Heart left ventricle (tissue), 16 donors: ENCODE results near the gene ARPC2. TPM values are rescaled to one million over a fixed set of nuclear protein-coding genes. Genes with fewer than 3 reads are reported as not detected.

Source experiments
- ATAC-seq, 4 donors: fragments of 200-7000 bp; cut with Tn5 transposase; one replicate each; pipeline ENCODE4 v1.9.1; 2020 to 2022; ENCODE audit warnings: moderate library complexity in 4 of 4, mild to moderate bottlenecking in 3 of 4, moderate number of reproducible peaks in 1 of 4
- DNase-seq, 5 donors: peaks; one replicate each; pipeline ENCODE4 v3.0.0-alpha.2; 2020
- H3K27ac ChIP-seq, 12 donors: fragments of 200-600 bp; sonication (generic) in 4 of 12; one replicate each; pipeline versions ENCODE4 v1.5.0 to v1.8.0; 2016 to 2022; ENCODE audit warnings: mild to moderate bottlenecking in 2 of 12
- H3K27me3 ChIP-seq, 9 donors: fragments of 200-600 bp; sonication (generic) in 2 of 9; one replicate each; pipeline versions ENCODE4 v1.5.1 to v1.8.0; 2016 to 2022; ENCODE audit warnings: mild to moderate bottlenecking in 3 of 9
- H3K36me3 ChIP-seq, 9 donors: fragments of 200-600 bp; sonication (generic) in 2 of 9; one replicate each; pipeline versions ENCODE4 v1.5.0 to v1.8.0; 2018 to 2022; ENCODE audit warnings: mild to moderate bottlenecking in 2 of 9
- H3K4me1 ChIP-seq, 12 donors: fragments of 200-600 bp; sonication (generic) in 4 of 12; one replicate each; pipeline versions ENCODE4 v1.5.0 to v1.8.0; 2016 to 2022; ENCODE audit warnings: mild to moderate bottlenecking in 3 of 12
- H3K4me3 ChIP-seq, 12 donors: fragments of 200-600 bp; sonication (generic) in 4 of 12; one replicate each; pipeline versions ENCODE4 v1.5.0 to v1.8.0; 2017 to 2022; ENCODE audit warnings: mild to moderate bottlenecking in 9 of 12, moderate library complexity in 4 of 12
- H3K9me3 ChIP-seq, 12 donors: fragments of 200-600 bp; sonication (generic) in 4 of 12; one replicate each; pipeline versions ENCODE4 v1.5.0 to v1.8.0; 2016 to 2022; ENCODE audit warnings: mild to moderate bottlenecking in 1 of 12
- CTCF ChIP-seq, 12 donors: fragments of 200-600 bp; sonication (generic) in 4 of 12; IDR thresholded peaks; one replicate each; pipeline versions ENCODE4 v1.5.0 to v1.8.0; 2018 to 2022; ENCODE audit warnings: antibody characterized with exemption in 12 of 12, mild to moderate bottlenecking in 5 of 12
- POLR2A ChIP-seq, 2 donors: fragments of 450-650 bp; IDR thresholded peaks; one replicate each; pipeline ENCODE4 v1.6.1; 2017; ENCODE audit warnings: antibody characterized with exemption in 2 of 2, mild to moderate bottlenecking in 2 of 2, moderate library complexity in 2 of 2
- WGBS, 4 donors: extraction: QIAGEN DNeasy Blood & Tissue Kit in 2 of 4; methylation state at CpG; one replicate each; pipeline versions ENCODE4 v1.1.5 to v1.1.7; 2013 to 2018; 5-methylcytosine and 5-hydroxymethylcytosine counted together
- intact Hi-C, 10 donors: fragments of 100-400 bp; cut with DNase I; formaldehyde crosslinking; loops; one replicate each; pipeline versions ENCODE4 v1.11.1 to v1.14.2; 2022
- polyA plus RNA-seq, 2 donors: library from polyadenylated mRNA; stranded (reverse); fragments of 200-250 nt; gene quantifications; one replicate each; pipeline ENCODE4 v1.2.3, GENCODE V29; 2013
- total RNA-seq, 9 donors: library from RNA; depleted of rRNA in 2 of 9; stranded (reverse); fragments of >200 nt in 2 of 9; fragmentation: NEBNext Ultra II Directional in 3 of 9; extraction: Animal tissue kit (Norgen Biotek cat#: 25700) in 3 of 9; gene quantifications; one replicate each; pipeline versions ENCODE4 v1.1.0 to v1.2.4, GENCODE V29; 2016 to 2023
- donor health status: ischemic (EF 13 %, LVEDD 7.1; RV severe dilation, severe dysfunction).
- donor health status: healthy with polysubstance abuse.
- donor health status: DM: no; HTN: yes; CAD: no.
- donor health status: DM: no; HTN: no; CAD: no.
- donor health status: ischemic (EF 25% LVEDD 6.9; RV normal size, moderate dysfunction).
- donor health status: ischemic (EF 25% LVEDD 5.7; RV mildly dilated, moderate dysfunction).
- donor health status: healthy.
- donor health status: DM: yes; HTN: yes; CAD: no.
- donor health status: ischemic (EF 35%, LVEDD 5.7; RV mildly dilated, moderate dysfunction).
- donor health status: nonischemic (EF 11% LVEDD 7.7; RV severe dilation, severe dysfunction).
- donor health status: DM: yes; HTN: yes; CAD: no.
- donor health status: PGD.
- donor health status: ischemic (EF 29% LVEDD 5.4; RV normal size, mild dysfunction).
- donor health status: nonischemic (EF 23%, LVEDD 6.1; RV moderate dilation, normal function).

Gene ARPC2
- total and polyA plus RNA-seq, 11 donors: 64.9 to 278 (median 139) TPM

GRCh38 chr2:218224186-218224585 lies 7.2 kb downstream of the ARPC2 start:
- intact Hi-C loops: loop anchor here in 4 of 10 donors (5.0 kb wide), 1 partner anchor 33 kb away; no protein-coding TSS in a partner anchor
- ATAC-seq (no peak), DNase-seq (no peak)
- H3K9me3 ChIP-seq: no peaks in the 10 kb centered on the region
- no peak for TF ChIP-seq CTCF (IDR thresholded peaks at IDR 0.05)
- no peak for TF ChIP-seq POLR2A (IDR thresholded peaks at IDR 0.05)
- H3K27me3 ChIP-seq: no peaks in the 10 kb centered on the region
- WGBS, 4 donors: 77 to 83% (median 81%) methylated on average over 1 of the region's 1 CpG
- peaks cover 6 to 98% (median 50%) of the 10 kb centered on the region in 12 donors for H3K4me1 ChIP-seq
- no peak overlapping the region for H3K4me3 ChIP-seq
- peaks cover 0 to 99% (median 60%) of the 10 kb centered on the region in 9 donors for H3K36me3 ChIP-seq
- peak overlapping the region in 1 of 12 donors; percentile 24 for H3K27ac ChIP-seq

DNA sequence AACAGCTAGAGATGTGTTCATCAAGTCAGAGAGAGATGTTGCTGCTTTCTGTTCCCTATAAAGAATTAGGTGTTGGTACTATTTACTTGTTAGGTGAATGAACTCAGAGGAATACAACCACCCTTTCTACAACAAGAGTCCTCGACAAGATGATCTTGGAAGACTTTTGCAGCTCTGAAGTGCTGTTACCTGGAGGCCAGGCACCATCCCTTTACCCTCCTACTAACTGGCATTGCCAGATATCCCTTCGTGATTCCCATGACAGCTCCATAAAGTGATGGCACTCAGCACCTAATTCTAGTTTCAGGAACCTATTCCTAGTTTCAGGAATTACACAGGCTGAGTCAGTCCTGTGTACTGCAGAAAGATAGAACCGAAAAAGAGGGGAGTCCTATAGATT lies 9.9 kb downstream of the ARPC2 start:
- H3K4me1 ChIP-seq: peaks cover 8 to 97% (median 44%) of the 10 kb centered on the region in 12 donors
- no peaks in the 10 kb centered on the region for H3K27me3 ChIP-seq
- DNase-seq (no peak), ATAC-seq (no peak)
- no peaks in the 10 kb centered on the region for H3K9me3 ChIP-seq
- 73 to 86% (median 82%) methylated on average over 3 of the region's 3 CpGs for WGBS, 4 donors
- intact Hi-C loops: loop anchor here in 1 of 10 donors (5.0 kb wide), 1 partner anchor 35 kb away; the partner anchor contains the start of gene GPBAR1
- H3K27ac ChIP-seq: no peak overlapping the region
- H3K36me3 ChIP-seq: peaks cover 0 to 99% (median 75%) of the 10 kb centered on the region in 9 donors
- no peak overlapping the region for H3K4me3 ChIP-seq
- no peak for TF ChIP-seq POLR2A (IDR thresholded peaks at IDR 0.05)
- no peak for TF ChIP-seq CTCF (IDR thresholded peaks at IDR 0.05)

DNA sequence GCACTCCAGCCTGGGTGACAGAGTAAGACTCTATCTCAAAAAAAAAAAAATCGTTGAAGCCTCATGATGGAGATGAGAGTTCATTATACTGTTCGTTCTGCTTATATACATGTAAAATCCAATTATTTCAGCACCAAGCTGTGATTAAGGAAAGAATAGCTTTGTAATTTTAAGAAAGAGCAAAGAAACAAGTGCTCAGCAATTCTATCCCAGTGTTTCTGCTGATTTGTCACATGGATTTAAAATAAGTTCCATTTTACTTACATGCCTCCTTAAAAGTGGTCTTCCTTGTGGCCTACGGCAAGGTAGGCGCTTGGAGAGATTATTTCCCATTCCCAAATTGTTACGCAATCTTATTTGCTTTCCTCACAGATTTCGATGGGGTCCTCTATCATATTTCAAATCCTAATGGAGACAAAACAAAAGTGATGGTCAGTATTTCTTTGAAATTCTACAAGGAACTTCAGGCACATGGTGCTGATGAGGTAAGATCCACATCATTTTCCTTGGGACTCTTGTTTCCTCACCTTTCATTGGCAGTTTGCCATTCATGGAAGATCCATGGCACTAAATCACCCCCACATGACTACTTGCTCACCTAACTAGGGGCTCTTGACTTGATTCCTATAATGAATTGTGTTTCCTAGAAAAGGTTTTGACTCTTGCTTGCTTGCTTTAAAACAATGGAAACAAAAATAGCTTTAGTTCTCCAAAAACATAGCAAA lies 11.5 kb downstream of the ARPC2 start:
- Histone ChIP-seq H3K27me3 (no peaks in the 10 kb centered on the region), H3K36me3 (peaks cover 0 to 100% (median 90%) of the 10 kb centered on the region in 9 donors), H3K4me3 (peak overlapping the region in 2 of 12 donors; percentile 3 to 22), H3K9me3 (no peaks in the 10 kb centered on the region), H3K27ac (peak overlapping the region in 11 of 12 donors; percentile 11 to 86 (median 47)), H3K4me1 (peaks cover 8 to 86% (median 32%) of the 10 kb centered on the region in 12 donors)
- TF ChIP-seq POLR2A (IDR thresholded peaks at IDR 0.05) (no peak), CTCF (IDR thresholded peaks at IDR 0.05) (no peak)
- 86 to 90% (median 89%) methylated on average over 6 of the region's 6 CpGs for WGBS, 4 donors
- intact Hi-C loops: loop anchor here in 1 of 10 donors (5.0 kb wide), 1 partner anchor 34 kb away; the partner anchor contains the start of gene GPBAR1
- DNase-seq (no peak), ATAC-seq (no peak)

GRCh38 chr2:218229239-218229638 lies 12.2 kb downstream of the ARPC2 start:
- TF ChIP-seq CTCF (IDR thresholded peaks at IDR 0.05) (no peak), POLR2A (IDR thresholded peaks at IDR 0.05) (no peak)
- 8 to 15% (median 11%) methylated on average over 3 of the region's 3 CpGs for WGBS, 4 donors
- Histone ChIP-seq H3K27ac (peak overlapping the region in 11 of 12 donors; percentile 3 to 86 (median 47)), H3K27me3 (no peaks in the 10 kb centered on the region), H3K9me3 (no peaks in the 10 kb centered on the region), H3K4me1 (peaks cover 8 to 84% (median 31%) of the 10 kb centered on the region in 12 donors), H3K36me3 (peaks cover 0 to 100% (median 95%) of the 10 kb centered on the region in 9 donors), H3K4me3 (peak overlapping the region in 2 of 12 donors; percentile 3 to 22)
- intact Hi-C loops: loop anchor here in 1 of 10 donors (5.0 kb wide), 1 partner anchor 33 kb away; the partner anchor contains the start of gene GPBAR1
- ATAC-seq (peak in 3 of 4 donors; percentile 76 to 90 (median 88)), DNase-seq (no peak)
